ENCODE measurements around the gene ELK4. TPM values are rescaled to one million over a fixed set of nuclear protein-coding genes. Genes with fewer than 3 reads are reported as not detected.

Gene ELK4
- total RNA-seq, 1 experiment from 2014 or later: 122 TPM

DNA sequence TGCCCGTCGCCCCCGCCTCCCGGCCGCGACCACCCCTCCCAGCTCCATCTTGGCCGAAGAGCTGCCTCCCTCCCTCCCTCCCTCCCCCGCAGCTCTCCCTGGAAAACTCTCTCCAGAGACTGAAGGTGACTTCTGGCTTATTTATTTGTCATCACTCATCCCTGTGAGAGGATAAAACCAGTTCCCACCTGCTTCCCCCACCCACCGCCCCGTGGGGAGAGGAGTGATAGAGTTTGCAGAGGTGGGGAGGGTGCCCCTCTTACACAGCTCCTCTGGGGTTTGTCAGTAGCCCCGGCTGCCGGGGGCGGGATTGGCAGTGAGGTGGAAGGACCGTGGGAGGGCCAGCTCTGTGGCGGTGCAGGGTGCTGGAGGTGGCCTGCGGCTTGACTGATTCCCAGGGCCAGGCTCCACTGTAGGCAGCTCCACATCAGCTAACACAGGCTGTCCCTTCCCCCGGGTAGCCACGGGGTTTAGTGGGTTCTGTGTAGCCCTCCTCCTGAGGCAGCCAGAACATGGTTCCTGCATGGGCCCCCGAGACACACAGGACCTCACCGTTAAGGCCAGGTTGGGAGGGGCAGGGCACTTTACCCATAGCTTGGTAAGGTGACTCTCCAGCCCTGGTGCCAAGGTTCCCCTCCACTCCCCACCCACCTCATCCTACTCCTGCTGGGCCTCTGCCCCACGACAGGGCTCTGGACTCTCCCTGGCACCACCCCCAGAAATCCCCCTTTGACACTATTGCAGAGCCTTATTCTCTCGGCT, 62.2 kb downstream of the ELK4 start:
- TF ChIP-seq, protein P1, sequence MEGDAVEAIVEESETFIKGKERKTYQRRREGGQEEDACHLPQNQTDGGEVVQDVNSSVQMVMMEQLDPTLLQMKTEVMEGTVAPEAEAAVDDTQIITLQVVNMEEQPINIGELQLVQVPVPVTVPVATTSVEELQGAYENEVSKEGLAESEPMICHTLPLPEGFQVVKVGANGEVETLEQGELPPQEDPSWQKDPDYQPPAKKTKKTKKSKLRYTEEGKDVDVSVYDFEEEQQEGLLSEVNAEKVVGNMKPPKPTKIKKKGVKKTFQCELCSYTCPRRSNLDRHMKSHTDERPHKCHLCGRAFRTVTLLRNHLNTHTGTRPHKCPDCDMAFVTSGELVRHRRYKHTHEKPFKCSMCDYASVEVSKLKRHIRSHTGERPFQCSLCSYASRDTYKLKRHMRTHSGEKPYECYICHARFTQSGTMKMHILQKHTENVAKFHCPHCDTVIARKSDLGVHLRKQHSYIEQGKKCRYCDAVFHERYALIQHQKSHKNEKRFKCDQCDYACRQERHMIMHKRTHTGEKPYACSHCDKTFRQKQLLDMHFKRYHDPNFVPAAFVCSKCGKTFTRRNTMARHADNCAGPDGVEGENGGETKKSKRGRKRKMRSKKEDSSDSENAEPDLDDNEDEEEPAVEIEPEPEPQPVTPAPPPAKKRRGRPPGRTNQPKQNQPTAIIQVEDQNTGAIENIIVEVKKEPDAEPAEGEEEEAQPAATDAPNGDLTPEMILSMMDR (IDR thresholded peaks at IDR 0.05; ENCODE audit: unreplicated experiment): no peak
- BruUV-seq (replicated peaks): no TSS peak
- Mint-ChIP-seq H3K27ac (ENCODE audit: unreplicated experiment) (no peak overlapping the region), H3K36me3 (ENCODE audit: insufficient read depth, unreplicated experiment) (no peaks in the 10 kb centered on the region), H3K4me3 (ENCODE audit: low read depth, unreplicated experiment) (peak overlapping the region; percentile 60), H3K27me3 (ENCODE audit: unreplicated experiment) (peaks cover 78% of the 10 kb centered on the region), H3K4me1 (ENCODE audit: low read depth, unreplicated experiment) (peaks cover 17% of the 10 kb centered on the region), H3K9me3 (ENCODE audit: low read depth, unreplicated experiment) (no peaks in the 10 kb centered on the region)
- DNase-seq: no peak
- intact Hi-C loops (cut with micrococcal nuclease; ENCODE audit: unreplicated experiment): no loop called here
- CTCF ChIA-PET: interaction anchor here (0.6 to 1.6 kb wide), 7 partner anchors 19 to 154 kb away, joined by 3 to 11 read pairs (median 3); partner anchors contain the start of gene ELK4

DNA sequence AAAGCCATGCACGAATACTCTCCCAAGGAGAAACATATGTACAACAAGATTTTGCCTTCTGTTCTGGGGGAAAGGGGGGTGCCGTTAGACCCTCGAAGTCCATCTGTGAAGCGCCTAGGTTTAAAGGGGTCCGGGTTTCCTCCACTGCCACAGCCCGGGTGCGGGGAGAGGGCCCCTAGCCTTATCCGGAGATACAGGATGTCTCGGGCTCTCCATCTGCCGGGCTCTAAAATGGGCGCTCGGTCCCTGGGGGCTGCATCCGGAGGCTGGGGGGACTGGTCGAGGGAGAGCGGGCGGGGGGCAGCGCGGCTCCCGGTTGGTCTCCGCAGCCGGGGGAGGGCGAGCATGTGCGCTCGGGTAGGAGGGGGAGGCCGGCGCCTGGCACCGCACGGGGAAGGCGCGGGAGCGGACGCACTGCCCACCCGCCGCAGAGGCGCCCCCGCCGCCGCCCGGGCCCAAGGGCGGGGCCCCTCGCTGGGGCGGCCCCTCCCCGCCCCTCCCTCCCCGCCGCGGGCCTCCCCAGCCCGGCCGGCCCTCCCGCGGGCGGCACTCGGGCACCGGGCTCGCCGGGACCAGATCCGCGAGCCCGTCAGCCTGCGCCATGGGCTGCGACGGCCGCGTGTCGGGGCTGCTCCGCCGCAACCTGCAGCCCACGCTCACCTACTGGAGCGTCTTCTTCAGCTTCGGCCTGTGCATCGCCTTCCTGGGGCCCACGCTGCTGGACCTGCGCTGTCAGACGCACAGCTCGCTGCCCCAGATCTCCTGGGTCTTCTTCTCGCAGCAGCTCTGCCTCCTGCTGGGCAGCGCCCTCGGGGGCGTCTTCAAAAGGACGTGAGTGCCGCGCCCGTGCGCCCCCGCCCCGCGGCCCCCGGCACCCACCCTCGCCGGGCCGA, 63.1 kb downstream of the ELK4 start:
- intact Hi-C loops (cut with micrococcal nuclease; ENCODE audit: unreplicated experiment): no loop called here
- Mint-ChIP-seq H3K27ac (ENCODE audit: unreplicated experiment) (no peak overlapping the region), H3K4me1 (ENCODE audit: low read depth, unreplicated experiment) (peaks cover 22% of the 10 kb centered on the region), H3K4me3 (ENCODE audit: low read depth, unreplicated experiment) (peak overlapping the region; percentile 60), H3K9me3 (ENCODE audit: low read depth, unreplicated experiment) (no peaks in the 10 kb centered on the region), H3K27me3 (ENCODE audit: unreplicated experiment) (peaks cover 78% of the 10 kb centered on the region), H3K36me3 (ENCODE audit: insufficient read depth, unreplicated experiment) (no peaks in the 10 kb centered on the region)
- TF ChIP-seq, protein P1 (IDR thresholded peaks at IDR 0.05; ENCODE audit: unreplicated experiment): no peak
- DNase-seq: no peak
- CTCF ChIA-PET: interaction anchor here (0.6 to 1.6 kb wide), 7 partner anchors 20 to 153 kb away, joined by 3 to 11 read pairs (median 3); partner anchors contain the start of gene ELK4
- no TSS peak for BruUV-seq (replicated peaks)

DNA sequence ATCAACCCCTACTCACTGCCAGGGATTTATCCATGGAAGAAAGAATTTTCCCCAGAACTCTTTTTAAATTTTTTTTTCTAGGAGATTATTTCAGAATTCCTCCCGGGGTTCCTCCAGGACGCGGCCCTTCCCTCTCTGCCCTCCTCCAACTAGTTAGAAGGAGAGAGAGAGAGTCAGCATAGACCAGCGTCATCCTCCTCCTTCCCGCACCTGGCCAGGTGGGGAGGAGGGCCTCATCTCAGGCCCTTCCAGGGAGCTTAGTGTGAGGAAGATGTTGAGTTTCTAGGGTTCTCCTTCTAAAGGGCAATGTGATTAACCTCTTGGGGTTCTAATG, 63.7 kb downstream of the ELK4 start:
- Mint-ChIP-seq H3K27me3 (ENCODE audit: unreplicated experiment) (peaks cover 78% of the 10 kb centered on the region), H3K4me1 (ENCODE audit: low read depth, unreplicated experiment) (peaks cover 26% of the 10 kb centered on the region), H3K4me3 (ENCODE audit: low read depth, unreplicated experiment) (peak overlapping the region; percentile 24), H3K9me3 (ENCODE audit: low read depth, unreplicated experiment) (no peaks in the 10 kb centered on the region), H3K36me3 (ENCODE audit: insufficient read depth, unreplicated experiment) (no peaks in the 10 kb centered on the region), H3K27ac (ENCODE audit: unreplicated experiment) (no peak overlapping the region)
- intact Hi-C loops (cut with micrococcal nuclease; ENCODE audit: unreplicated experiment): no loop called here
- TF ChIP-seq, protein P1 (IDR thresholded peaks at IDR 0.05; ENCODE audit: unreplicated experiment): no peak
- DNase-seq: no peak
- BruUV-seq (replicated peaks): no TSS peak
- CTCF ChIA-PET: interaction anchor here (1.3 kb wide), 1 partner anchor 25 kb away, joined by 3 read pairs; no protein-coding TSS in a partner anchor

DNA sequence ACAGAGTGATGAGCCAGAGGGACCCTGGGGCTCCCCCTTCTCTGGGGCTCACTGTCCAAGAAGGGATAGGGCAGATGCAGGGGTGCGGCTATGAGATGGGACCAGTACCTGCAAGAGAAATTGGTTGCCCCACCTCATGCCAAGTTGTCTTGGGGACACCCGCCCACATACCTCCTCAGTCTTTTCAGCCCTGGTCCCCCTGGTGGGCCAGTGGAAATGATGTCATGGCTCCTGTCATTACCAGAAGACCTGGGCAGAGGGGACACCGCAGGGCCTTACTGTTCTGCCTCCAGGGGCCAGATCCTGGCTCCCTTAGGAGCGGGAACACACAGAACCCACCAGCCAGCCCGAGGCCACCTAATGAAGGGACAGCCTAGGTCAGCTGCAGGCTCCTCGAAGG, 64.1 kb downstream of the ELK4 start:
- peaks cover 25% of the 10 kb centered on the region for H3K4me1 Mint-ChIP-seq (ENCODE audit: low read depth, unreplicated experiment)
- TF ChIP-seq, protein P1 (IDR thresholded peaks at IDR 0.05; ENCODE audit: unreplicated experiment): no peak
- no peak overlapping the region for H3K4me3 Mint-ChIP-seq (ENCODE audit: low read depth, unreplicated experiment)
- no TSS peak for BruUV-seq (replicated peaks)
- H3K9me3 Mint-ChIP-seq (ENCODE audit: low read depth, unreplicated experiment): no peaks in the 10 kb centered on the region
- no peak for DNase-seq
- intact Hi-C loops (cut with micrococcal nuclease; ENCODE audit: unreplicated experiment): no loop called here
- peaks cover 74% of the 10 kb centered on the region for H3K27me3 Mint-ChIP-seq (ENCODE audit: unreplicated experiment)
- CTCF ChIA-PET: no interaction called here
- no peak overlapping the region for H3K27ac Mint-ChIP-seq (ENCODE audit: unreplicated experiment)
- no peaks in the 10 kb centered on the region for H3K36me3 Mint-ChIP-seq (ENCODE audit: insufficient read depth, unreplicated experiment)
